GM10248 (cell line): ENCODE data around the gene ZBTB7A.
A peak's percentile ranks its signal among the peaks of the same experiment; 100 is the strongest.

Experiments used
- CTCF ChIA-PET: fragments of 300-600 bp; sonication (Branson Sonifier 250); formaldehyde crosslinking; extraction: SDS; loops from one replicate; lab custom pipeline; 2021; ENCODE audit warnings: antibody characterized with exemption; lab: Yijun Ruan, JAX
- POLR2A ChIA-PET: fragments of 350-650 bp; sonication (Branson Sonifier 250); formaldehyde crosslinking; extraction: SDS; loops from one replicate; lab custom pipeline; 2020; ENCODE audit warnings: antibody characterized with exemption; lab: Yijun Ruan, JAX
- DNase-seq: peaks from one replicate; pipeline ENCODE4 v3.0.0; 2012; ENCODE audit errors: extremely low spot score
- TF ChIP-seq, protein P1 (sequence below): IDR thresholded peaks from 2 replicates; pipeline ENCODE4 v1.5.1; 2012; ENCODE audit warnings: mild to moderate bottlenecking, low read depth; ENCODE audit errors: extremely low read depth, missing control alignments, control extremely low read depth

The ZBTB7A gene

GRCh38 chr19:4061178-4061682 lies 5.5 kb downstream of the ZBTB7A start:
- no peak for DNase-seq
- ChIA-PET CTCF (no interaction called here), POLR2A (no interaction called here)
- TF ChIP-seq, protein P1, sequence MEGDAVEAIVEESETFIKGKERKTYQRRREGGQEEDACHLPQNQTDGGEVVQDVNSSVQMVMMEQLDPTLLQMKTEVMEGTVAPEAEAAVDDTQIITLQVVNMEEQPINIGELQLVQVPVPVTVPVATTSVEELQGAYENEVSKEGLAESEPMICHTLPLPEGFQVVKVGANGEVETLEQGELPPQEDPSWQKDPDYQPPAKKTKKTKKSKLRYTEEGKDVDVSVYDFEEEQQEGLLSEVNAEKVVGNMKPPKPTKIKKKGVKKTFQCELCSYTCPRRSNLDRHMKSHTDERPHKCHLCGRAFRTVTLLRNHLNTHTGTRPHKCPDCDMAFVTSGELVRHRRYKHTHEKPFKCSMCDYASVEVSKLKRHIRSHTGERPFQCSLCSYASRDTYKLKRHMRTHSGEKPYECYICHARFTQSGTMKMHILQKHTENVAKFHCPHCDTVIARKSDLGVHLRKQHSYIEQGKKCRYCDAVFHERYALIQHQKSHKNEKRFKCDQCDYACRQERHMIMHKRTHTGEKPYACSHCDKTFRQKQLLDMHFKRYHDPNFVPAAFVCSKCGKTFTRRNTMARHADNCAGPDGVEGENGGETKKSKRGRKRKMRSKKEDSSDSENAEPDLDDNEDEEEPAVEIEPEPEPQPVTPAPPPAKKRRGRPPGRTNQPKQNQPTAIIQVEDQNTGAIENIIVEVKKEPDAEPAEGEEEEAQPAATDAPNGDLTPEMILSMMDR = no peak

GRCh38 chr19:4060621-4061177 lies 6.0 kb downstream of the ZBTB7A start:
- TF ChIP-seq, protein P1 = no peak
- ChIA-PET CTCF (no interaction called here), POLR2A (interaction anchor here (0.6 kb wide), 1 partner anchor 128 kb away, joined by 3 read pairs; the partner anchor contains the start of gene NMRK2)
- DNase-seq = no peak

DNA sequence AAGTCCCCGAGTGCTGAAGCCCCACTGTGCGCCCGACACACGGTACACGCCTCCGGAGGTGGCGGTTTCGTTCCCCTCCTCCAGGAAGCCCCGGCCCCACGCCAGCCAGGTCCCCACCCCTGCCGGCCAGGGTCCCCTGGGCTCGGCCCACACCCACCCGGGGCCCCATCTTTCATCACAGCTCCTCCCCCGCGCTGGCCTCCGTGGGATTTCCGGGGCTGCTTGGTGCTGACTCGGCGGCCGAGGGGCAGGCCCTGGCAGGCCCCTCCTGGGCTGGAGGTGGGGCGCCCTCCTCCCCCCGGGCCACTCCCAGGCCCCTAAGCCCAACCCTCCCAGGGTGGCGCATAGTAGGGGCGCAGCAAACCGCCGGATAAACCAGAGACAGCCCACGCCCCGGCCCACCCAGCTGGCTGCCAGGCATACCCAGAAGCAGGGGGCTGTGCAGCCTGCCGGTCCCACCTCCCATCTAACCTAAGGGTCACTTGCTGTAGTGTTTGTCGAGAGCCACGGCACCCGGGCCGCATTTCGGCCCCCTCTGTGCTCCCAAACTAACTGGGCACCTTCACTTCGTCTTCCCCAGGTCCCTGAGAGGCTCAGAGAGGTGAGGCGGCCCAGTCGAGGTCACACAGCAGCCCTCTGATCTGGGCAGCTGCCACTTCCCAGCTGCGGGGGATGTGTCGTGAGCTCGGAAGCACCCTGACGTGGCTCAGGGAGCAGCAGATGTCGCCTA lies 6.6 kb downstream of the ZBTB7A start:
- POLR2A ChIA-PET = interaction anchor here (0.6 kb wide), 1 partner anchor 127 kb away, joined by 3 read pairs; the partner anchor contains the start of gene NMRK2
- CTCF ChIA-PET = no interaction called here
- TF ChIP-seq, protein P1 = no peak
- DNase-seq = peak; percentile 67

DNA sequence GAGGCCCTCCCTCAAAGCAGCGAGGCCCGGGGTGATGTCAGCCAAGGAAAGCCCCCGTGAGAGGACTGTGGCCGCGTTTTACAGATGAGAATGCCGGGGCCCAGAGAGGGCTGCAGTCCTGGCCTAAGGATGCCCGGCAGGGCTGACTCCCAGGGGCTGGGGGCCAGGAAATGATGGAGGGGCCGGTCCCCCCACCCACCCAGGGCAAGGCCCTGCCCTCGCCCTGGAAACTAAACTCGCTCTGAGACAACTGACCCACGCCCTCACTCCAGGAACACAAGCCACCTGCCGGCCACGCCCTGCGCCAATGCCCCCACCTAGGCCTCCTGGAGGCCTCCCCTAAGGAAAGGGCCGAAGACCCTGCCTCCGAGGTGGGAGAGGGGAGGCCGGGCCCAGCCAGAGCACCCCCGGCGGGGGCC lies 7.2 kb downstream of the ZBTB7A start:
- ChIA-PET CTCF (no interaction called here), POLR2A (no interaction called here)
- no peak for DNase-seq
- TF ChIP-seq, protein P1 = no peak

- DNase-seq = no peak
- TF ChIP-seq, protein P1 = no peak
- POLR2A ChIA-PET = interaction anchor here (0.9 kb wide), 1 partner anchor 14 kb away, joined by 3 read pairs; no protein-coding TSS in a partner anchor
- CTCF ChIA-PET = no interaction called here
These were observed 7.8 kb downstream of the ZBTB7A start for GRCh38 chr19:4058693-4059452.

- CTCF ChIA-PET = interaction anchor here (1.2 kb wide), 1 partner anchor 82 kb away, joined by 4 read pairs; no protein-coding TSS in a partner anchor
- no peak for DNase-seq
- TF ChIP-seq, protein P1 = no peak
- POLR2A ChIA-PET = interaction anchor here (0.6 to 0.9 kb wide), 2 partner anchors 13 to 125 kb away, joined by 3 read pairs; no protein-coding TSS in a partner anchor
These were observed 8.6 kb downstream of the ZBTB7A start for GRCh38 chr19:4057931-4058692.
